ENCODE results near the gene UBXN7. TPM values are rescaled to one million over a fixed set of nuclear protein-coding genes. Genes with fewer than 3 reads are reported as not detected.
"Not testable (repeated sequence)": the region's sequence is repeated elsewhere in the genome, so short reads cannot be mapped to it uniquely, and the experiment has no call there.

Gene UBXN7
- total RNA-seq, 1 donor from 2014 or later = 11.8 TPM

GRCh38 chr3:196377321-196377720, 54.9 kb downstream of the UBXN7 start:
- TF ChIP-seq, protein P1, sequence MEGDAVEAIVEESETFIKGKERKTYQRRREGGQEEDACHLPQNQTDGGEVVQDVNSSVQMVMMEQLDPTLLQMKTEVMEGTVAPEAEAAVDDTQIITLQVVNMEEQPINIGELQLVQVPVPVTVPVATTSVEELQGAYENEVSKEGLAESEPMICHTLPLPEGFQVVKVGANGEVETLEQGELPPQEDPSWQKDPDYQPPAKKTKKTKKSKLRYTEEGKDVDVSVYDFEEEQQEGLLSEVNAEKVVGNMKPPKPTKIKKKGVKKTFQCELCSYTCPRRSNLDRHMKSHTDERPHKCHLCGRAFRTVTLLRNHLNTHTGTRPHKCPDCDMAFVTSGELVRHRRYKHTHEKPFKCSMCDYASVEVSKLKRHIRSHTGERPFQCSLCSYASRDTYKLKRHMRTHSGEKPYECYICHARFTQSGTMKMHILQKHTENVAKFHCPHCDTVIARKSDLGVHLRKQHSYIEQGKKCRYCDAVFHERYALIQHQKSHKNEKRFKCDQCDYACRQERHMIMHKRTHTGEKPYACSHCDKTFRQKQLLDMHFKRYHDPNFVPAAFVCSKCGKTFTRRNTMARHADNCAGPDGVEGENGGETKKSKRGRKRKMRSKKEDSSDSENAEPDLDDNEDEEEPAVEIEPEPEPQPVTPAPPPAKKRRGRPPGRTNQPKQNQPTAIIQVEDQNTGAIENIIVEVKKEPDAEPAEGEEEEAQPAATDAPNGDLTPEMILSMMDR (IDR thresholded peaks at IDR 0.05; ENCODE audit: insufficient read depth, low read length, severe bottlenecking) = no peak
- peaks cover 6% of the 10 kb centered on the region for H3K36me3 ChIP-seq (ENCODE audit: control insufficient read depth, insufficient read depth, low read length)
- DNase-seq (ENCODE audit: low read depth) (no peak), FAIRE-seq (no peak)
- H3K4me3 ChIP-seq (ENCODE audit: low read depth, low read length) = no peak overlapping the region
- no peaks in the 10 kb centered on the region for H3K27me3 ChIP-seq (ENCODE audit: control insufficient read depth, insufficient read depth, low read length)

GRCh38 chr3:196365736-196366135, 66.5 kb downstream of the UBXN7 start:
- Histone ChIP-seq H3K4me3 (ENCODE audit: low read depth, low read length) (no peak overlapping the region), H3K27me3 (ENCODE audit: control insufficient read depth, insufficient read depth, low read length) (no peaks in the 10 kb centered on the region), H3K36me3 (ENCODE audit: control insufficient read depth, insufficient read depth, low read length) (peaks cover 6% of the 10 kb centered on the region)
- TF ChIP-seq, protein P1 (IDR thresholded peaks at IDR 0.05; ENCODE audit: insufficient read depth, low read length, severe bottlenecking) = no peak
- no peak for DNase-seq (ENCODE audit: low read depth)
- FAIRE-seq = no peak

- TF ChIP-seq, protein P1 (IDR thresholded peaks at IDR 0.05; ENCODE audit: insufficient read depth, low read length, severe bottlenecking) = no peak
- DNase-seq (ENCODE audit: low read depth) (no peak), FAIRE-seq (no peak)
- H3K4me3 ChIP-seq (ENCODE audit: low read depth, low read length) = no peak overlapping the region
- no peaks in the 10 kb centered on the region for H3K27me3 ChIP-seq (ENCODE audit: control insufficient read depth, insufficient read depth, low read length)
- peaks cover 10% of the 10 kb centered on the region for H3K36me3 ChIP-seq (ENCODE audit: control insufficient read depth, insufficient read depth, low read length)
These were observed 71.6 kb downstream of the UBXN7 start for GRCh38 chr3:196360586-196360985.

GRCh38 chr3:196358540-196358939, 73.7 kb downstream of the UBXN7 start:
- not testable (repeated sequence) for FAIRE-seq; DNase-seq (ENCODE audit: low read depth); H3K4me3 ChIP-seq (ENCODE audit: low read depth, low read length); H3K27me3 ChIP-seq (ENCODE audit: control insufficient read depth, insufficient read depth, low read length)
- peaks cover 11% of the 10 kb centered on the region for H3K36me3 ChIP-seq (ENCODE audit: control insufficient read depth, insufficient read depth, low read length)

DNA sequence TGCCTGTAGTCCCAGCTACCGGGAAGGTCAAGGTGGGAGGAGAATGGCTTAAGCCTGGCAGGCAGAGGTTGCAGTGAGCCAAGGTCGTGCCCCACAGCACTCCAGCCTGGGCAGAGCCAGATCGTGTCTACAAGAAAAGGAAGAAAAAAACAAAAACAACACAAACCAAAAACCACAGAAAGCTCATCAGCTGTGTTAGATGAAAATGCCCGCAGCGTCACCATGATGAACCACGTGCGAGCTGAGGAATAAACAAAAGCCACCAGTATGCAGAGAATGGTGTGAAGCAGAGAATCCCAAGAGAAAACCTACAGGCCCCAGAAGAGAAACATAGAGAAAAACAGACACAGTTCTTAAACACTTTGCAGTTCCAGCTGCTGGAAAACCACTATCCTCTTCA, 74.3 kb downstream of the UBXN7 start:
- FAIRE-seq = no peak
- DNase-seq (ENCODE audit: low read depth) = no peak
- H3K27me3 ChIP-seq (ENCODE audit: control insufficient read depth, insufficient read depth, low read length) = no peaks in the 10 kb centered on the region
- TF ChIP-seq, protein P1 (IDR thresholded peaks at IDR 0.05; ENCODE audit: insufficient read depth, low read length, severe bottlenecking) = no peak
- peaks cover 11% of the 10 kb centered on the region for H3K36me3 ChIP-seq (ENCODE audit: control insufficient read depth, insufficient read depth, low read length)
- H3K4me3 ChIP-seq (ENCODE audit: low read depth, low read length) = no peak overlapping the region

DNA sequence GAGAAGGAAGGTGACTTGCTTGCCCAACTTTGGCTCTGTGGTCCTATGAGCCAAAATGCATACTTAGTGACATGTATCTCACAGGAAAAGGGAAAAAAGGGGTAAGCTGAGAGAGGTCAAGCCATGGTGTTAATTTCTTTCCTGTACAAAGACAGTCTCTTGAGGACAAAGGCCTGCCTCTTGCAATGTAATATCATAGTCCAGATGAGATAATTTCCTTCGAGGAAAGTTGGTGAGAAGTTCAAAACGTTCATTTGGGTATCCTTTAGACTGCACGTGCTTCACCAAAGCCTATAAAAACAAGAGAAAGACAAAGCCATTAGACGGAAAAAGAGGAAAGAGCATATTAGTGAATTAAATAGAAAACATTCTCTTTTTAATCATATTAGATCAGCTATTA, 75.7 kb downstream of the UBXN7 start:
- no peak for DNase-seq (ENCODE audit: low read depth)
- H3K4me3 ChIP-seq (ENCODE audit: low read depth, low read length) = no peak overlapping the region

More for the DNA sequence above, 75.7 kb downstream of the UBXN7 start:
- H3K36me3 ChIP-seq (ENCODE audit: control insufficient read depth, insufficient read depth, low read length) = peaks cover 10% of the 10 kb centered on the region
- H3K27me3 ChIP-seq (ENCODE audit: control insufficient read depth, insufficient read depth, low read length) = no peaks in the 10 kb centered on the region
- FAIRE-seq = no peak
- TF ChIP-seq, protein P1 (IDR thresholded peaks at IDR 0.05; ENCODE audit: insufficient read depth, low read length, severe bottlenecking) = no peak
